H9 (cell line): ENCODE measurements around the gene ELFN1. TPM values are rescaled to one million over a fixed set of nuclear protein-coding genes. Genes with fewer than 3 reads are reported as not detected.

Experiments
- DNase-seq: peaks from one replicate; pipeline ENCODE4 v3.0.0-alpha.2; 2017
- H2AFZ ChIP-seq: one replicate; pipeline ENCODE4 v1.6.1; 2013; ENCODE audit warnings: mild to moderate bottlenecking, low read length, control low read depth, moderate library complexity
- H2AK5ac ChIP-seq: 2 replicates; pipeline ENCODE4 v1.6.1; 2013; ENCODE audit warnings: low read length, control low read depth, mixed read lengths; ENCODE audit not compliant: insufficient read length
- H2BK120ac ChIP-seq: one replicate; pipeline ENCODE4 v1.6.1; 2013; ENCODE audit warnings: low read depth, mild to moderate bottlenecking, low read length, control low read depth, inconsistent platforms; ENCODE audit not compliant: poor library complexity, severe bottlenecking
- H2BK12ac ChIP-seq: 2 replicates; pipeline ENCODE4 v1.6.1; 2013; ENCODE audit warnings: low read length, control low read depth, mixed read lengths, low read depth; ENCODE audit not compliant: insufficient read length
- H2BK15ac ChIP-seq: 2 replicates; pipeline ENCODE4 v1.6.1; 2013; ENCODE audit warnings: low read depth, low read length, control low read depth
- H2BK20ac ChIP-seq: one replicate; pipeline ENCODE4 v1.6.1; 2013; ENCODE audit warnings: low read depth, mild to moderate bottlenecking, low read length, control low read depth, inconsistent platforms; ENCODE audit not compliant: poor library complexity, severe bottlenecking
- H2BK5ac ChIP-seq: 2 replicates; pipeline ENCODE4 v1.6.1; 2013; ENCODE audit warnings: low read length, control low read depth, mixed read lengths; ENCODE audit not compliant: insufficient read length
- H3K14ac ChIP-seq: 2 replicates; pipeline ENCODE4 v1.6.1; 2013; ENCODE audit warnings: low read length, control low read depth; ENCODE audit not compliant: insufficient read depth
- H3K18ac ChIP-seq: 2 replicates; pipeline ENCODE4 v1.6.1; 2013; ENCODE audit warnings: low read depth, mild to moderate bottlenecking, mixed read lengths, low read length, control low read depth; ENCODE audit not compliant: insufficient read length
- H3K23ac ChIP-seq: 2 replicates; pipeline ENCODE4 v1.6.1; 2013; ENCODE audit warnings: low read length, control low read depth, mixed read lengths, low read depth; ENCODE audit not compliant: insufficient read length
- H3K23me2 ChIP-seq: 2 replicates; pipeline ENCODE4 v1.6.1; 2013; ENCODE audit warnings: low read depth, mild to moderate bottlenecking, mixed read lengths, low read length, control low read depth; ENCODE audit not compliant: insufficient read length, poor library complexity, severe bottlenecking
- H3K27ac ChIP-seq: 2 replicates; pipeline ENCODE4 v1.5.1; 2013; ENCODE audit warnings: low read length, control low read depth, mixed read lengths, low read depth; ENCODE audit not compliant: insufficient read length
- H3K27me3 ChIP-seq: 2 replicates; pipeline ENCODE4 v1.6.1; 2013; ENCODE audit warnings: low read length, control low read depth, inconsistent platforms; ENCODE audit not compliant: insufficient read depth
- H3K4ac ChIP-seq: 2 replicates; pipeline ENCODE4 v1.6.1; 2013; ENCODE audit warnings: low read depth, mild to moderate bottlenecking, control low read depth, inconsistent platforms, low read length, moderate library complexity
- H3K4me1 ChIP-seq: 2 replicates; pipeline ENCODE4 v1.6.1; 2013; ENCODE audit warnings: low read length, control low read depth, inconsistent platforms; ENCODE audit not compliant: insufficient read depth
- H3K4me2 ChIP-seq: 2 replicates; pipeline ENCODE4 v1.6.1; 2013; ENCODE audit warnings: low read length, control low read depth, mixed read lengths; ENCODE audit not compliant: insufficient read length, insufficient read depth
- H3K56ac ChIP-seq: 2 replicates; pipeline ENCODE4 v1.6.1; 2013; ENCODE audit warnings: low read depth, mild to moderate bottlenecking, mixed read lengths, low read length, control low read depth; ENCODE audit not compliant: insufficient read length
- H3K79me1 ChIP-seq: 2 replicates; pipeline ENCODE4 v1.6.1; 2013; ENCODE audit warnings: low read depth, mild to moderate bottlenecking, moderate library complexity, low read length, control low read depth, inconsistent platforms; ENCODE audit not compliant: insufficient read depth, poor library complexity, severe bottlenecking
- H3K79me2 ChIP-seq: 2 replicates; pipeline ENCODE4 v1.6.1; 2013; ENCODE audit warnings: low read length, control low read depth, inconsistent platforms; ENCODE audit not compliant: insufficient read depth
- H3K9ac ChIP-seq: 2 replicates; pipeline ENCODE4 v1.6.1; 2013; ENCODE audit warnings: low read length, control low read depth, mixed read lengths; ENCODE audit not compliant: insufficient read length; ENCODE audit errors: extremely low read depth
- H3K9me3 ChIP-seq: one replicate; pipeline ENCODE4 v1.6.1; 2013; ENCODE audit warnings: low read depth, low read length, inconsistent platforms; ENCODE audit not compliant: control insufficient read depth
- H3T11ph ChIP-seq: one replicate; pipeline ENCODE4 v1.6.1; 2013; ENCODE audit warnings: mild to moderate bottlenecking, low read length, control low read depth, inconsistent platforms
- H4K20me1 ChIP-seq: one replicate; pipeline ENCODE4 v1.6.1; 2013; ENCODE audit not compliant: control insufficient read depth, insufficient read length, insufficient read depth
- H4K5ac ChIP-seq: 2 replicates; pipeline ENCODE4 v1.6.1; 2013; ENCODE audit warnings: low read depth, mild to moderate bottlenecking, mixed read lengths, low read length, control low read depth; ENCODE audit not compliant: insufficient read length
- H4K8ac ChIP-seq: replicated peaks from 2 replicates; pipeline ENCODE4 v1.6.1; 2013; ENCODE audit warnings: low read length, control low read depth, mixed read lengths, low read depth; ENCODE audit not compliant: insufficient read length
- H4K91ac ChIP-seq: 2 replicates; pipeline ENCODE4 v1.6.1; 2013; ENCODE audit warnings: low read depth, mild to moderate bottlenecking, moderate library complexity, mixed read lengths, low read length, control low read depth; ENCODE audit not compliant: insufficient read length
- H3K27ac Mint-ChIP-seq, 3 experiments: 2 replicates in 2 of 3; 3 replicates in 1 of 3; pipeline ENCODE4 v1.8.0; 2020 to 2021; ENCODE audit warnings: mixed read lengths in 3 of 3, mild to moderate bottlenecking in 1 of 3, moderate library complexity in 1 of 3
- H3K27me3 Mint-ChIP-seq: 2 replicates; pipeline ENCODE4 v1.8.0; 2021; ENCODE audit warnings: low read depth, mild to moderate bottlenecking, moderate library complexity, mixed read lengths
- H3K36me3 Mint-ChIP-seq, 3 experiments: 2 replicates in 2 of 3; 3 replicates in 1 of 3; pipeline ENCODE4 v1.8.0; 2020 to 2021; ENCODE audit warnings: low read depth in 3 of 3, mixed read lengths in 3 of 3; ENCODE audit not compliant: insufficient read depth in 1 of 3
- H3K4me1 Mint-ChIP-seq, 2 experiments: 2 replicates each; pipeline ENCODE4 v1.8.0; 2020; ENCODE audit warnings: mixed read lengths in 2 of 2
- H3K4me3 Mint-ChIP-seq, 2 experiments: 2 replicates in 1 of 2; 3 replicates in 1 of 2; pipeline ENCODE4 v1.8.0; 2020 to 2021; ENCODE audit warnings: mild to moderate bottlenecking in 2 of 2, mixed read lengths in 2 of 2, moderate library complexity in 1 of 2
- H3K9me3 Mint-ChIP-seq, 2 experiments: 2 replicates in 1 of 2; 3 replicates in 1 of 2; pipeline ENCODE4 v1.8.0; 2020; ENCODE audit warnings: mild to moderate bottlenecking in 2 of 2, mixed read lengths in 2 of 2, moderate library complexity in 1 of 2
- CTCF ChIP-seq: fragments of 200-600 bp; sonication (generic); conservative IDR thresholded peaks from 3 replicates; pipeline ENCODE4 v1.8.0; 2021; ENCODE audit warnings: antibody characterized with exemption, mild to moderate bottlenecking
- WGBS: extraction: QIAGEN DNeasy Blood & Tissue Kit; methylation state at CpG from one replicate; pipeline ENCODE4 v1.1.7; 2013; ENCODE audit warnings: missing lambda C conversion rate, low lambda C conversion rate, mixed read lengths; ENCODE audit not compliant: insufficient read length; ENCODE audit errors: extremely low coverage; 5-methylcytosine and 5-hydroxymethylcytosine counted together
- total RNA-seq: library from RNA; stranded (reverse); gene quantifications from 2 replicates; pipeline ENCODE4 v1.2.1, GENCODE V29; 2021

The ELFN1 gene
- total RNA-seq, 1 experiment from 2014 or later = 3.7 TPM

- no CpG with 5 or more reads among the region's 32 CpGs for WGBS
- Histone ChIP-seq H2BK12ac (no peak overlapping the region), H3K9me3 (no peaks in the 10 kb centered on the region), H3K79me2 (no peaks in the 10 kb centered on the region), H3T11ph (no peak overlapping the region), H4K5ac (no peak overlapping the region), H3K4me1 (no peaks in the 10 kb centered on the region), H3K23me2 (no peaks in the 10 kb centered on the region), H3K4me2 (no peak overlapping the region), H2AFZ (no peak overlapping the region), H2BK15ac (no peak overlapping the region), H2BK120ac (no peak overlapping the region), H3K18ac (no peak overlapping the region), H2BK5ac (no peak overlapping the region), H2AK5ac (no peak overlapping the region), H3K23ac (no peak overlapping the region), H4K8ac (no peak overlapping the region), H4K91ac (no peak overlapping the region), H3K4ac (no peak overlapping the region), H3K56ac (no peak overlapping the region), H2BK20ac (no peak overlapping the region), H3K9ac (no peak overlapping the region), H3K79me1 (no peaks in the 10 kb centered on the region), H3K27ac (no peak overlapping the region), H3K27me3 (no peaks in the 10 kb centered on the region; the same call in 1 of the 2 replicates), H4K20me1 (no peaks in the 10 kb centered on the region), H3K14ac (no peak overlapping the region)
- H3K4me1 Mint-ChIP-seq = peaks cover 0 to 12% of the 10 kb centered on the region in 2 experiments; a peak in 2 of 4 replicates
- H3K4me3 Mint-ChIP-seq = no peak overlapping the region
- peaks cover 0 to 2% of the 10 kb centered on the region in 2 experiments; a peak in 1 of 5 replicates for H3K9me3 Mint-ChIP-seq
- TF ChIP-seq CTCF = no peak
- H3K36me3 Mint-ChIP-seq = no peaks in the 10 kb centered on the region
- no peak overlapping the region for H3K27ac Mint-ChIP-seq
- no peak for DNase-seq
- H3K27me3 Mint-ChIP-seq = peaks cover 28% of the 10 kb centered on the region
Observed at GRCh38 chr7:1654738-1655475, 15.2 kb upstream of the ELFN1 start.
